Muscle of leg (tissue), 11 donors: ENCODE measurements around the gene TGFBR1. TPM values are rescaled to one million over a fixed set of nuclear protein-coding genes. Genes with fewer than 3 reads are reported as not detected.
"Not testable (repeated sequence)": the region's sequence is repeated elsewhere in the genome, so short reads cannot be mapped to it uniquely, and the experiment has no call there.

Experiments
- DNase-seq: peaks from one replicate; pipeline ENCODE4 v3.0.0; 2013
- H3K27ac ChIP-seq: one replicate; pipeline ENCODE4 v1.5.1; 2013; ENCODE audit warnings: mild to moderate bottlenecking, low read length, control low read depth
- H3K27me3 ChIP-seq: one replicate; pipeline ENCODE4 v1.6.1; 2013; ENCODE audit warnings: low read length; ENCODE audit not compliant: control insufficient read depth, insufficient read depth
- H3K36me3 ChIP-seq: one replicate; pipeline ENCODE4 v1.6.1; 2013; ENCODE audit warnings: low read length; ENCODE audit not compliant: control insufficient read depth, insufficient read depth
- H3K4me1 ChIP-seq: one replicate; pipeline ENCODE4 v1.6.1; 2013; ENCODE audit warnings: low read length; ENCODE audit not compliant: control insufficient read depth, insufficient read depth
- H3K4me3 ChIP-seq: one replicate; pipeline ENCODE4 v1.5.1; 2013; ENCODE audit warnings: low read length, control low read depth
- H3K9me3 ChIP-seq: replicated peaks from 2 replicates; pipeline ENCODE4 v1.6.1; 2013; ENCODE audit warnings: low read depth, low read length; ENCODE audit not compliant: control insufficient read depth
- WGBS: methylation state at CpG from one replicate; pipeline ENCODE4 v1.1.5; 2013; ENCODE audit warnings: missing lambda C conversion rate; ENCODE audit not compliant: insufficient coverage; 5-methylcytosine and 5-hydroxymethylcytosine counted together
- polyA plus RNA-seq, 8 donors: library from polyadenylated mRNA; unstranded; fragments of 120-200 nt; gene quantifications; one replicate each; pipeline versions ENCODE4 v1.2.1 to v1.2.3, GENCODE V29; 2013; ENCODE audit warnings: inconsistent platforms in 1 of 8, low replicate concordance in 1 of 8; ENCODE audit not compliant: insufficient read length in 8 of 8, insufficient read depth in 1 of 8
- total RNA-seq: library from RNA; stranded (reverse); fragments of 120-200 nt; gene quantifications from one replicate; pipeline ENCODE4 v1.2.4, GENCODE V29; 2013

TGFBR1 gene
- total and polyA plus RNA-seq, 9 donors = 16.9 to 33.5 (median 26.3) TPM

- DNase-seq = no peak
- Histone ChIP-seq H3K27me3 (no peaks in the 10 kb centered on the region), H3K9me3 (peaks cover 2% of the 10 kb centered on the region), H3K27ac (no peak overlapping the region), H3K4me1 (no peaks in the 10 kb centered on the region), H3K36me3 (no peaks in the 10 kb centered on the region), H3K4me3 (no peak overlapping the region)
- 95% methylated on average over 2 of the region's 5 CpGs for WGBS
These were observed 14.4 kb upstream of the TGFBR1 start for GRCh38 chr9:99090336-99091130.

- Histone ChIP-seq H3K9me3 (peaks cover 2% of the 10 kb centered on the region), H3K36me3 (no peaks in the 10 kb centered on the region), H3K27ac (no peak overlapping the region), H3K4me3 (no peak overlapping the region), H3K27me3 (no peaks in the 10 kb centered on the region), H3K4me1 (no peaks in the 10 kb centered on the region)
- no peak for DNase-seq
- 61% methylated on average over 4 of the region's 6 CpGs for WGBS
These were observed 12.0 kb upstream of the TGFBR1 start for GRCh38 chr9:99092643-99093491.

GRCh38 chr9:99093492-99093791 is 11.5 kb upstream of the TGFBR1 start:
- H3K4me1 ChIP-seq = no peaks in the 10 kb centered on the region
- no peaks in the 10 kb centered on the region for H3K36me3 ChIP-seq
- WGBS = 83% methylated on average over 1 of the region's 3 CpGs
- H3K27ac ChIP-seq = no peak overlapping the region
- DNase-seq = no peak
- no peaks in the 10 kb centered on the region for H3K27me3 ChIP-seq
- H3K4me3 ChIP-seq = no peak overlapping the region
- H3K9me3 ChIP-seq = peaks cover 2% of the 10 kb centered on the region

- H3K4me3 ChIP-seq = no peak overlapping the region
- no peaks in the 10 kb centered on the region for H3K27me3 ChIP-seq
- DNase-seq = no peak
- H3K4me1 ChIP-seq = no peaks in the 10 kb centered on the region
- no peaks in the 10 kb centered on the region for H3K36me3 ChIP-seq
- WGBS = no CpG with 5 or more reads among the region's 3 CpGs
- H3K27ac ChIP-seq = no peak overlapping the region
- H3K9me3 ChIP-seq = no peaks in the 10 kb centered on the region
These were observed 9.3 kb upstream of the TGFBR1 start for GRCh38 chr9:99095565-99095964.

- Histone ChIP-seq H3K27me3 (no peaks in the 10 kb centered on the region), H3K4me3 (no peak overlapping the region), H3K27ac (no peak overlapping the region), H3K9me3 (no peaks in the 10 kb centered on the region), H3K4me1 (no peaks in the 10 kb centered on the region), H3K36me3 (no peaks in the 10 kb centered on the region)
- no peak for DNase-seq
- WGBS = 75% methylated on average over 2 of the region's 3 CpGs
These were observed 8.5 kb upstream of the TGFBR1 start for GRCh38 chr9:99096409-99096808.

- H3K9me3 ChIP-seq, H3K27ac ChIP-seq, H3K4me3 ChIP-seq, H3K27me3 ChIP-seq, H3K36me3 ChIP-seq, DNase-seq: not testable (repeated sequence)
- H3K4me1 ChIP-seq = peaks cover 12% of the 10 kb centered on the region
- WGBS = no CpG with 5 or more reads among the region's 5 CpGs
These were observed 4.9 kb upstream of the TGFBR1 start for GRCh38 chr9:99099806-99100585.

- no peaks in the 10 kb centered on the region for H3K27me3 ChIP-seq
- H3K4me3 ChIP-seq = no peak overlapping the region
- H3K27ac ChIP-seq = no peak overlapping the region
- H3K4me1 ChIP-seq = peaks cover 12% of the 10 kb centered on the region
- WGBS = 100% methylated on average over 2 of the region's 5 CpGs
- H3K9me3 ChIP-seq = no peaks in the 10 kb centered on the region
- no peaks in the 10 kb centered on the region for H3K36me3 ChIP-seq
- no peak for DNase-seq
These were observed 3.6 kb upstream of the TGFBR1 start for GRCh38 chr9:99101271-99101670.

GRCh38 chr9:99101812-99102211 is 3.1 kb upstream of the TGFBR1 start:
- peaks cover 14% of the 10 kb centered on the region for H3K4me1 ChIP-seq
- H3K27ac ChIP-seq = no peak overlapping the region
- H3K36me3 ChIP-seq = no peaks in the 10 kb centered on the region
- DNase-seq = no peak
- H3K4me3 ChIP-seq = no peak overlapping the region
- no CpG with 5 or more reads among the region's 2 CpGs for WGBS
- H3K27me3 ChIP-seq = no peaks in the 10 kb centered on the region
- no peaks in the 10 kb centered on the region for H3K9me3 ChIP-seq

GRCh38 chr9:99103054-99103895 is 1.6 kb upstream of the TGFBR1 start:
- H3K27ac ChIP-seq = peak overlapping the region; percentile 56
- 44% methylated on average over 6 of the region's 11 CpGs for WGBS
- H3K27me3 ChIP-seq = no peaks in the 10 kb centered on the region
- H3K36me3 ChIP-seq = no peaks in the 10 kb centered on the region
- H3K4me3 ChIP-seq = no peak overlapping the region
- DNase-seq = no peak
- H3K9me3 ChIP-seq = no peaks in the 10 kb centered on the region
- H3K4me1 ChIP-seq = peaks cover 15% of the 10 kb centered on the region
